Measurements from ENCODE around the gene CREB3L1.

The CREB3L1 gene

GRCh38 chr11:46294365-46295309, 17.2 kb downstream of the CREB3L1 start:
- TF ChIP-seq CTCF (IDR thresholded peaks at IDR 0.05; ENCODE audit: control insufficient read depth, insufficient read depth, low read depth, low read length, missing control alignments) = no peak
- peak; percentile 86 for DNase-seq (ENCODE audit: low read depth)

GRCh38 chr11:46295312-46296058, 18.0 kb downstream of the CREB3L1 start:
- H3K4me3 ChIP-seq (ENCODE audit: control insufficient read depth, low read depth, low read length) = peak overlapping the region; percentile 42
- TF ChIP-seq CTCF (IDR thresholded peaks at IDR 0.05; ENCODE audit: control insufficient read depth, insufficient read depth, low read depth, low read length, missing control alignments) = no peak
- DNase-seq (ENCODE audit: low read depth) = no peak

More at GRCh38 chr11:46294365-46295309, 17.2 kb downstream of the CREB3L1 start:
- peak overlapping the region; percentile 42 for H3K4me3 ChIP-seq (ENCODE audit: control insufficient read depth, low read depth, low read length)

DNA sequence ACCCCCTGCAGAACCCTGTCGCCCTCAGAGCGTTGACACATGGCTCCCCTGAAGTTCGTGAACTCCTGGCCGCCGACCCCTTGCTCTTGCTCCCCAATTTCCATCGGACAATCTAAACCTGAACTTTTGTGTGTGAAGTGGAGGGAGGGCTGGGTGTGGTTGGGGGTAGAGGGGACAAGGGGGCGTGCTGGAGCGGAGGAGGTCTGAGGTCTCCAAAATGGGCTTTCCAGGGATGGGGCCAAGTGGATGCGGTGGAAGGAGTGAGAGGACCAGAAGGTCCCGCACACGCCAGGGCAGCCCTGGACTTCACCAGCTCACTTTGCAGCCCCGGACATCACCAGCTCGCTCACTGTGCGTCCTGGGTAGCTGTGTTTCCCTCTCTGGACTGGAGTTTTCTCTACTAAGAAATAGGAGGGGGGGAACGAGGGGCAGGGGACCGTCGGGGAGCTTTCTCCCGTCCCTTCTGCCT, 18.6 kb downstream of the CREB3L1 start:
- peak overlapping the region; percentile 42 for H3K4me3 ChIP-seq (ENCODE audit: control insufficient read depth, low read depth, low read length)
- TF ChIP-seq CTCF (IDR thresholded peaks at IDR 0.05; ENCODE audit: control insufficient read depth, insufficient read depth, low read depth, low read length, missing control alignments) = no peak
- DNase-seq (ENCODE audit: low read depth) = no peak

GRCh38 chr11:46296528-46297448, 19.3 kb downstream of the CREB3L1 start:
- peak; percentile 73 for TF ChIP-seq CTCF (IDR thresholded peaks at IDR 0.05; ENCODE audit: control insufficient read depth, insufficient read depth, low read depth, low read length, missing control alignments)
- H3K4me3 ChIP-seq (ENCODE audit: control insufficient read depth, low read depth, low read length) = no peak overlapping the region; the same call in 1 of the 2 replicates
- DNase-seq (ENCODE audit: low read depth) = peak; percentile 73

DNA sequence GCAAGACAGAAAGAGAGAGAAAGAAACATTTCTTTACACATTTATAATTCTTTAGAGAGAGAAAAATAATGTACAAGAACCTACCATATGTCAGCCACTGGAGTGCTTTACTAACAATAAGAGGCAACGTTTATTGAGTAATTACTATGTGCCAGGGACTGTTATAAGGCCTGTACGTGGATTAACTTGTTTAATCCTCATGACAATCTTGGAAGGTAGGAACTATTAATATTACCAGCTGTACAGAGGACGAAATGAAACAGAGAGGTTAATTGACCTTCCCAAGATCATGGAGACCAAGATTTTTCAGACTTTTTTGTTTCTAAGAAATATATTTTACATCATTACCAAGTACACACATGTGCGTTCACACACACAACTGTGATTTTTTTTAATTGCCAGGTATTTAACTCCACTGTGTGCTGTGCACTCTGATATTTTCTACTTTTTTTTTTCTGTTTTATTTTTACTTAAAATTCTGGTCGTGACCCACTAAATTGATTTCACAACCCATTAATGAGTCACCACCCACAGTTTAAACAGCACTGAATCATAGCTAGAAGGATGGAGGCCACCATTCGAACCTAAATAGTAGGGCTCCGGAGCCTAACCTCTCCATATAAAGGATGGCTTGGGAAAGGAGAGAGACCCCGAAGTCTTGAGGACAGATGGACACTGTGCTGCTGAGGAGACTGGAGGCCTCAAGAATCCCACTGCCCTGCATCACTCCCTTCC, 21.4 kb downstream of the CREB3L1 start:
- no peak for TF ChIP-seq CTCF (IDR thresholded peaks at IDR 0.05; ENCODE audit: control insufficient read depth, insufficient read depth, low read depth, low read length, missing control alignments)
- peak; percentile 54 for DNase-seq (ENCODE audit: low read depth)
- no peak overlapping the region for H3K4me3 ChIP-seq (ENCODE audit: control insufficient read depth, low read depth, low read length)
